B cell (primary cell): ENCODE data around the gene KRTAP10-8.

Source experiments
- CTCF ChIP-seq: fragments of 200-600 bp; IDR thresholded peaks from one replicate; pipeline ENCODE4 v1.8.0; 2022; ENCODE audit warnings: antibody characterized with exemption, mild to moderate bottlenecking
- EZH2 ChIP-seq: IDR thresholded peaks from 2 replicates; pipeline ENCODE4 v1.6.1; 2012; ENCODE audit warnings: borderline replicate concordance, low read depth, mild to moderate bottlenecking, moderate library complexity, low read length; ENCODE audit not compliant: insufficient read depth, poor library complexity, severe bottlenecking

GRCh38 chr21:44589586-44590305, 22.1 kb upstream of the KRTAP10-8 start:
- no peak for TF ChIP-seq CTCF
- TF ChIP-seq EZH2: no peak
